GM19468 (cell line): ENCODE results near the gene CBX5.
"Not testable (repeated sequence)": the region's sequence is repeated elsewhere in the genome, so short reads cannot be mapped to it uniquely, and the experiment has no call there.

Experiments
- ATAC-seq: cut with Tn5 transposase; IDR thresholded peaks from one replicate; pipeline ENCODE4 v1.9.1; 2021; ENCODE audit warnings: mild to moderate bottlenecking, moderate library complexity, moderate number of reproducible peaks; ENCODE audit not compliant: unreplicated experiment; ENCODE audit errors: extremely low read depth

The CBX5 gene

GRCh38 chr12:54294953-54295566 lies 15.1 kb upstream of the CBX5 start:
- ATAC-seq, result no peak

GRCh38 chr12:54294152-54294952 lies 14.4 kb upstream of the CBX5 start:
- ATAC-seq, result no peak

GRCh38 chr12:54292931-54293241 lies 13.0 kb upstream of the CBX5 start:
- no peak for ATAC-seq

- no peak for ATAC-seq
Observed at GRCh38 chr12:54292083-54292930, 12.4 kb upstream of the CBX5 start.

GRCh38 chr12:54287261-54288157 lies 7.6 kb upstream of the CBX5 start:
- no peak for ATAC-seq

GRCh38 chr12:54286042-54287030 lies 6.4 kb upstream of the CBX5 start:
- ATAC-seq, result no peak

GRCh38 chr12:54285150-54286041 lies 5.5 kb upstream of the CBX5 start:
- ATAC-seq, result no peak

GRCh38 chr12:54284070-54284780 lies 4.3 kb upstream of the CBX5 start:
- ATAC-seq, result not testable (repeated sequence)

- no peak for ATAC-seq
Observed at GRCh38 chr12:54282949-54283593, 3.1 kb upstream of the CBX5 start.

- ATAC-seq, result not testable (repeated sequence)
Observed at GRCh38 chr12:54281694-54282093, 1.8 kb upstream of the CBX5 start.

GRCh38 chr12:54281261-54281638 lies 1.3 kb upstream of the CBX5 start:
- not testable (repeated sequence) for ATAC-seq

- peak; percentile 77 for ATAC-seq
Observed at GRCh38 chr12:54280468-54281260, 742 bp upstream of the CBX5 start, which contains the start of gene HNRNPA1. TSS of gene HNRNPA1 (plus strand) at chr12:54280726. CDS start at chr12:54280808, 82 bp downstream.

GRCh38 chr12:54279227-54279631 lies 693 bp downstream of the CBX5 start:
- no peak for ATAC-seq

GRCh38 chr12:54277823-54278276 lies 2.1 kb downstream of the CBX5 start:
- no peak for ATAC-seq

GRCh38 chr12:54276368-54276767 lies 3.6 kb downstream of the CBX5 start:
- ATAC-seq, result no peak

GRCh38 chr12:54273981-54274380 lies 5.9 kb downstream of the CBX5 start:
- no peak for ATAC-seq
